ENCODE results near the gene ZNF469. TPM values are rescaled to one million over a fixed set of nuclear protein-coding genes. Genes with fewer than 3 reads are reported as not detected.

The ZNF469 gene
- total and polyA plus RNA-seq, 9 donors, result 0.52 to 16.2 (median 5.5) TPM

- intact Hi-C loops (cut with DNase I), result loop anchor here in 1 of 4 donors (5.0 kb wide), 1 partner anchor 499 kb away; no protein-coding TSS in a partner anchor
- Histone ChIP-seq H3K27ac (no peak overlapping the region), H3K27me3 (no peaks in the 10 kb centered on the region), H3K9me3 (no peaks in the 10 kb centered on the region), H3K4me1 (ENCODE audit: insufficient read depth) (peaks cover 14% of the 10 kb centered on the region), H3K4me3 (no peak overlapping the region), H3K36me3 (no peaks in the 10 kb centered on the region)
- DNase-seq, result no peak
- TF ChIP-seq POLR2A (IDR thresholded peaks at IDR 0.05) (no peak), EP300 (IDR thresholded peaks at IDR 0.05) (no peak), CTCF (IDR thresholded peaks at IDR 0.05) (no peak)
- 87% methylated on average over 17 of the region's 17 CpGs for WGBS, 3 donors
These were observed 8.5 kb downstream of the ZNF469 start for GRCh38 chr16:88391144-88391850.

- Histone ChIP-seq H3K27ac (no peak overlapping the region), H3K9me3 (no peaks in the 10 kb centered on the region), H3K36me3 (no peaks in the 10 kb centered on the region), H3K4me1 (ENCODE audit: insufficient read depth) (peaks cover 11% of the 10 kb centered on the region), H3K27me3 (no peaks in the 10 kb centered on the region), H3K4me3 (no peak overlapping the region)
- intact Hi-C loops (cut with DNase I), result loop anchor here in 1 of 4 donors (5.0 kb wide), 1 partner anchor 500 kb away; no protein-coding TSS in a partner anchor
- no peak for TF ChIP-seq EP300 (IDR thresholded peaks at IDR 0.05)
- no peak for TF ChIP-seq POLR2A (IDR thresholded peaks at IDR 0.05)
- TF ChIP-seq CTCF (IDR thresholded peaks at IDR 0.05), result no peak
- WGBS, 3 donors, result 93% methylated on average over 22 of the region's 22 CpGs
- no peak for DNase-seq
These were observed 9.4 kb downstream of the ZNF469 start for GRCh38 chr16:88392111-88392510.

- Histone ChIP-seq H3K36me3 (no peaks in the 10 kb centered on the region), H3K27ac (no peak overlapping the region)
These were observed 9.9 kb downstream of the ZNF469 start for GRCh38 chr16:88392616-88393015.

GRCh38 chr16:88393034-88393433 lies 10.3 kb downstream of the ZNF469 start:
- Histone ChIP-seq H3K36me3 (no peaks in the 10 kb centered on the region), H3K27me3 (no peaks in the 10 kb centered on the region), H3K4me3 (no peak overlapping the region), H3K9me3 (no peaks in the 10 kb centered on the region), H3K4me1 (ENCODE audit: insufficient read depth) (peaks cover 5% of the 10 kb centered on the region), H3K27ac (no peak overlapping the region)
- intact Hi-C loops (cut with DNase I), result loop anchor here in 1 of 4 donors (5.0 kb wide), 1 partner anchor 501 kb away; no protein-coding TSS in a partner anchor
- TF ChIP-seq CTCF (IDR thresholded peaks at IDR 0.05), result no peak
- no peak for TF ChIP-seq POLR2A (IDR thresholded peaks at IDR 0.05)
- TF ChIP-seq EP300 (IDR thresholded peaks at IDR 0.05), result no peak
- no peak for DNase-seq
- WGBS, 3 donors, result 75 to 83% (median 82%) methylated on average over 24 of the region's 24 CpGs

More at GRCh38 chr16:88392616-88393015, 9.9 kb downstream of the ZNF469 start:
- TF ChIP-seq EP300 (IDR thresholded peaks at IDR 0.05) (no peak), CTCF (IDR thresholded peaks at IDR 0.05) (no peak), POLR2A (IDR thresholded peaks at IDR 0.05) (no peak)
- H3K4me3 ChIP-seq, result no peak overlapping the region
- no peak for DNase-seq
- intact Hi-C loops (cut with DNase I), result loop anchor here in 1 of 4 donors (5.0 kb wide), 1 partner anchor 500 kb away; no protein-coding TSS in a partner anchor
- H3K4me1 ChIP-seq (ENCODE audit: insufficient read depth), result peaks cover 9% of the 10 kb centered on the region
- no peaks in the 10 kb centered on the region for H3K9me3 ChIP-seq
- WGBS, 3 donors, result 84 to 92% (median 90%) methylated on average over 6 of the region's 6 CpGs
- no peaks in the 10 kb centered on the region for H3K27me3 ChIP-seq
